HCT116 (cell line): ENCODE data around the gene SGK1.

Experiments used
- CEBPB ChIP-seq: IDR thresholded peaks from 2 replicates; pipeline ENCODE4 v1.6.1; 2012; ENCODE audit warnings: low read depth
- CTCF ChIP-seq, 3 experiments: fragments of 200-600 bp in 1 of 3; sonication (generic) in 1 of 3; IDR thresholded peaks in 2 of 3; conservative IDR thresholded peaks in 1 of 3; 2 replicates each; pipeline ENCODE4 v1.5.1; 2012 to 2017; ENCODE audit warnings: low read depth in 2 of 3, low read length in 2 of 3, antibody characterized with exemption in 1 of 3, borderline replicate concordance in 1 of 3, control low read depth in 1 of 3, mild to moderate bottlenecking in 1 of 3, mixed read lengths in 1 of 3, mixed run types in 1 of 3, moderate library complexity in 1 of 3; ENCODE audit not compliant: insufficient read depth in 1 of 3
- EZH2 ChIP-seq: fragments of 200-600 bp; sonication (generic); IDR thresholded peaks from 2 replicates; pipeline ENCODE4 v1.6.1; 2017; ENCODE audit warnings: antibody characterized with exemption, mixed run types
- SP1 ChIP-seq: IDR thresholded peaks from 2 replicates; pipeline ENCODE4 v1.6.1; 2012; ENCODE audit warnings: low read depth
- ZBTB33 ChIP-seq: IDR thresholded peaks from 2 replicates; pipeline ENCODE4 v1.6.1; 2011; ENCODE audit warnings: mild to moderate bottlenecking, low read length, moderate library complexity; ENCODE audit not compliant: insufficient replicate concordance; ENCODE audit errors: extremely low read depth

GRCh38 chr6:134296762-134297161 lies 21.1 kb downstream of the SGK1 start:
- TF ChIP-seq SP1 (no peak), CTCF (IDR thresholded peaks at IDR 0.05 in 2 of 3, conservative IDR thresholded peaks at IDR 0.05 in 1 of 3; ENCODE audit: borderline replicate concordance in 1 of 3, insufficient read depth in 1 of 3, low read depth in 2 of 3, low read length in 2 of 3) (no peak), CEBPB (no peak), EZH2 (no peak), ZBTB33 (no peak)
